Posterior vena cava (tissue), 2 donors: Measurements from ENCODE around the gene KRTAP2-1. TPM values are rescaled to one million over a fixed set of nuclear protein-coding genes. Genes with fewer than 3 reads are reported as not detected.
"Not testable (repeated sequence)": the region's sequence is repeated elsewhere in the genome, so short reads cannot be mapped to it uniquely, and the experiment has no call there.

Experiments
- DNase-seq: peaks from one replicate; pipeline ENCODE4 v3.0.0-alpha.2; 2020; ENCODE audit warnings: low spot score
- intact Hi-C, 2 donors: fragments of 100-400 bp; cut with DNase I; formaldehyde crosslinking; loops; one replicate each; pipeline versions ENCODE4 v1.14.1 to v1.14.2; 2022 to 2023
- total RNA-seq, 2 donors: library from RNA; stranded (reverse); fragmentation: NEBNext Ultra II Directional; extraction: Animal tissue kit (Norgen Biotek cat#: 25700); gene quantifications; one replicate each; pipeline ENCODE4 v1.2.1, GENCODE V29; 2021
- donor health status: DM: yes; HTN: yes; CAD: no.
- donor health status: DM: yes; HTN: yes; CAD: no.

KRTAP2-1 gene
- total RNA-seq, 2 donors from 2014 or later: not detected

DNA sequence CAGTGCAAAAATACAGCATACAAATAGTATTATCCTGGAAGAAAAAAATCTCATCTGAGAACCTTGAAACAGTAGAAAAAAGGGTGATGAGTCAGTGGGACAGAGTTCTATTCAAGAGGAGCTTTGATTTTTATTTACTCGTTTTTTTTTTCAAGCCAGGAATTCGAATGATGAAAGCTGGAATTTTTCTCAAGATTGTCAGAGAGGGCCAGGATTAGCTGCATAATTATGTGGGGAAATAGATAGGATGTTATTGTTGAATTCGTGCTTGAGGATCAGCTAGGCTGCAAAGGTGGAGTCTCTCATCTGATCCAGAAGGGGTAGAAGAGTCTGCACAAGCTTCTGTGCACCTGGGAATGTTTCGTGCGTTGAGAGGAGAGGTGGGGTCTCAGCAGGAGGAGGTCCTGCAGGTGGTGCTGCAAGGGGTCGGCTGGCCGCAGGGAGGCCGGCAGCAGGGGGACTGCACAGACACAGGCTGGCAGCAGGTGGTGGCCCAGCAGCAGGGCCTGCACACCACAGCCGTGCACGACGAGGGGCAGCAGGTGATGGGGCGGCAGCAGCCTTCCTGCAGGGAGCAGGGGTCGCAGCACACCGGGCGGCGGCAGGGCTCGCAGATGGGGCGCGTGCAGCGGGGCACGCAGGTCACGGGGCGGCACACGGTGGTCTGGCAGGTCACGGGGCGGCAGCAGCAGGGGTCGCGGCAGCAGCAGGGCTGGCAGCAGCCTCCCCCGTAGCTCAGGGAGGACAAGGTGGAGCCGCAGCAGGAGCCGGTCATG is 12.3 kb upstream of the KRTAP2-1 start:
- DNase-seq, intact Hi-C loops: not testable (repeated sequence)

DNA sequence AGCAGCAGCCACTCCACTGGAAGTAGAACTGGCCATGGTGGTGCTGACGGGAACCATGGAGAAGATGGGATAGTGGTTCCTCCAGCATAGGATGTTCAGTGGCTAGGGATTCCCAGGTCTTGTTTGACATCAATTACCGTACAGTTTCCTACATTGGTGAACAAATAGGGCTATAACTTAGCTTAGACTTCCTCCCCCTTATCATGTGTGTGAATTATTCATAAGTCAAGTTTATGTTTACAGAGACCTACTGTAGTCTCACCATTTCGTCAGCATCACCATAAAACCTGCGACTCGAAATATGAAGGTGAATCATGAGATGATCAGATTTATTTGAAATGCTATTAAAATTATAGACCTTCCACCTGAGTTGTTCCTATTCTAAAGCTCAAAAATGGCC is 11.6 kb upstream of the KRTAP2-1 start:
- intact Hi-C loops: no loop called here
- DNase-seq: no peak

DNA sequence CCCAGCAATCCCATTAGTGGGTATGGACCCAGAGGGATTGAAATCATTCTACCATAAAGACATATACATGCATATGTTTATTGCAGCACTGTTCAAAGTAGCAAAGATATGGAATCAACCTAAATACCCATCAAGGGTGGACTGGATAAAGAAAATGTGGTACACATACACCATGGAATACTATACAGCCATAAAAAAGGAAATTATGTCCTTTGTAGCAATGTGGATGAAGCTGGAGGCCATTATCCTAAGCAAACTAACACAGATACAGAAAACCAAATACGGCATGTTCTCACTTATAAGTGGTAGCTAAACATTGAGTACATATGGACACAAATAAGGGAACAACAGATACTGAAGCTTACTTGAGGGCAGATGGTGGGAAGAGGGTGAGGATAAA is 10.4 kb upstream of the KRTAP2-1 start:
- intact Hi-C loops: no loop called here
- no peak for DNase-seq

DNA sequence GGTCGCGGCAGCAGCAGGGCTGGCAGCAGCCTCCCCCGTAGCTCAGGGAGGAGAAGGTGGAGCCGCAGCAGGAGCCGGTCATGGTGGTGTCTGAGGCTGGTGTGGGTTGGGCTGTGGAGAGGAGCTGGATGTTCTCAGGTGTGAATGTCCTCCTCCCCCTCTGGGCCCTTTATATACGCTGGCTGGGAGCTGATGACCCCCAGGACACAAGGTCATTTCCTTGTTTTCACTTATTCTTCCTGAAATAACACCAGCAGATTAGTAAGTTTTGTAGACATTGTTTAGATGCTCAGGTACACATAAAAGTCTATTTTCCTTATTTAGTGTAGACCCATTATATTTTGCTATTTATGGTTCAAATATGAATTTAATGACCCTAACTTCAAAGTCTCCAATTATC is 8.0 kb upstream of the KRTAP2-1 start, which contains the start of gene KRTAP2-2:
TSS of gene KRTAP2-2 (minus strand) at position 101 of the 400 bp plus-strand sequence. CDS start at position 82, 19 bp downstream.
- intact Hi-C loops, DNase-seq: not testable (repeated sequence)

DNA sequence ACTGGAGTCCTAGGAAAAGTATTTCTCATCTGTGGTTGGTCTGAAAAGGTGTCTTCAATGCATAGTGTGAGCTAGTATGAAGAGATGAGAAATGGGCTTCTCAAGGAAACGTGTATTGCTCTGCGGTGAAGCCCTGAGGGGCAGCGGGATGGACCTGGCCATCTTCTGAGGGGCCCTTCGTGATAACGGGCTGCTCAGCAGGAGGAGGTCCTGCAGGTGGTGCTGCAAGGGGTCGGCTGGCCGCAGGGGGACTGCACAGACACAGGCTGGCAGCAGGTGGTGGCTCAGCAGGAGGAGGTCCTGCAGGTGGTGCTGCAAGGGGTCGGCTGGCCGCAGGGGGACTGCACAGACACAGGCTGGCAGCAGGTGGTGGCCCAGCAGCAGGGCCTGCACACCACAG is 7.4 kb upstream of the KRTAP2-1 start:
- intact Hi-C loops: not testable (repeated sequence)

DNA sequence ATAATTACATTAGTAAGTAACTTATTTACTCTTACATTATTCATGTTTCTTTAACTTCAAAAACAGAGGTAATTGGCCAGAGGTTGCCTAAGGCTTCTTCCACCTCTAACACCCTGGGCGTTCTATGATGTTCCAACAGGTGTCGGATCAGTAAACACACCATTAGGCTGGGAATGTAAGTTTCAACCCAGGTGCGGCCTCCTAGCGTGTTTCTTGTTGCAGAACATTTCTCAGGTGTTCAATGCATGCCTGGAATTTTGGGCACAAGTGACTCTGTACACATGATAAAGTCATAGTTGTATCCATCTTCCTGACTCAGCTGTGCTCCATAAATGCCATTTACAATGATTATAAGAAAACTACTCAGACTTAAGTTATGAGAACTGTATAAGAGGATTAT is 6.9 kb upstream of the KRTAP2-1 start:
- intact Hi-C loops: no loop called here
- DNase-seq: no peak

More for the DNA sequence above, 7.4 kb upstream of the KRTAP2-1 start:
- DNase-seq: not testable (repeated sequence)

DNA sequence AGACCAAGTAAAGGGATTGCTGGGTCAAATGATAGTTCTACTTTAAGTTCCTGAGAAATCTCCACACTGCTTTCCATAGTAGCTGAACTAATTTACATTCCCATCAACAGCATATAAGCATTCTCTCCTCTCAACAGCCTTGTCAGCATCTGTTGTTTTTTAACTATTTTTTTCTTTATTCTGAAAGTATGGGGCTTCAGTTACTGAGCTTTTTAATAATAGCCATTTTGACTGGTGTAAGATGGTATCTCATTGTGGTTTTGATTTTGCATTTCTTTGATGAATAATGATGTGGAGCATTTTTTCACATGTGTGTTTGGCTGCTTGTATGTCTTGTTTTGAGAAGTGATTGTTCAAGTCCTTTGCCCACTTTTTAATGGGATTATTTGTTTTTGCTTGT is 5.5 kb upstream of the KRTAP2-1 start:
- DNase-seq: no peak
- intact Hi-C loops: no loop called here

DNA sequence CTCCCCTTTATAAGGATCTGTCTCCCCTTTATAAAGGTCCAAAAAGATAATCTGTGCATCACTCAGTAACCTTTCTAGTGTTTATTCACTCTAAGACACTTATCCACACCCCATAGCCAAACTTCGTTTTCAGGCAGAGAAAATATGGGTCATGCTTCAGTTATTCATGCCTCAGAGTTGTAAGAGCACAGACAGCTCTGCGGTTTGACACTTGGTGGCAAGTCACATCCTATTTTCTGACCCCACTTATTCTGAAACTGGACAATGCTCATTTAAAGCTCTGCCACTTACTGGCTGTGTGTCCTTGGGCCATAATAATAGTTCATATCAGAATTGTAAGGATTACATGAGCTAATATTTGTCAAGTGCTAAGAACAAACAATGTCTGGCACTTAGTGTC is 2.0 kb upstream of the KRTAP2-1 start:
- intact Hi-C loops: no loop called here
- DNase-seq: no peak

DNA sequence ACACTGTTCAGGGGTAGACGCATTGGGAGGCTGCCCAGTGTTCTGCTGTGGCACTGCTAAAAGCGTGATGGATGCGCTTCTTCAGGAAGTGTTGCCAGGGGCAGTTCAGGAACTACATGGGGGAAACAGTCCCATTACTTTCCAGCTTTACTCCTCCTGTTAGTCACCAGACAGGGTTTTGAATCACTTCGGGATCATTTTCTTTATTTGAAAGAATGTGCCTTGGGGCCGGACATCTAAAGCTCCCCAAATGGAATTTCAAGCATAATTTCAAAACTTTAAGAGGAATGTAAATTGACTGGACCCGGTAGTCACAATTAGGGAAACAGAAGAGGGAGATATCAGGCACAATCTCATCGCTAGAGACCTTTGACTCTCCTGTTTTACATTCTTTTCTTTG is 1.3 kb upstream of the KRTAP2-1 start:
- intact Hi-C loops: no loop called here
- no peak for DNase-seq

DNA sequence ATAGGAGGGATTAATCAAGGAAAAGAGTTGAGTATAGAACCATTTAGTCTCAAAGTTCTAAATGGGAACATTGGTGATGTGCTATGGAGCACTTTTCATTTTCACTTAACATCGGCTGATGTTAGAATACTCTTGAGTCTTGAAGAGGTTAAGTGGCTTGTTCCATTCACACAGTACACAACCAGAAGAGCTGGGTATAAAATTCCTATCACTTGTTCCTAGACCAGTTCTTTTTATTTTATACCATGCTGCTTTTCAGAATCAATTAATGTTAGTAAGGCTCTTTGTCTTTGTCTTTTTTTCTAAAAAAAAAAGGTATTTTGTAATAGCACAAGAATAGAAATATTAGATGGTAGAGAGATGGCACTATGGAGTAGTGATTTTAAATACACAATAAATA is 4.2 kb downstream of the KRTAP2-1 start:
- no peak for DNase-seq
- intact Hi-C loops: no loop called here

DNA sequence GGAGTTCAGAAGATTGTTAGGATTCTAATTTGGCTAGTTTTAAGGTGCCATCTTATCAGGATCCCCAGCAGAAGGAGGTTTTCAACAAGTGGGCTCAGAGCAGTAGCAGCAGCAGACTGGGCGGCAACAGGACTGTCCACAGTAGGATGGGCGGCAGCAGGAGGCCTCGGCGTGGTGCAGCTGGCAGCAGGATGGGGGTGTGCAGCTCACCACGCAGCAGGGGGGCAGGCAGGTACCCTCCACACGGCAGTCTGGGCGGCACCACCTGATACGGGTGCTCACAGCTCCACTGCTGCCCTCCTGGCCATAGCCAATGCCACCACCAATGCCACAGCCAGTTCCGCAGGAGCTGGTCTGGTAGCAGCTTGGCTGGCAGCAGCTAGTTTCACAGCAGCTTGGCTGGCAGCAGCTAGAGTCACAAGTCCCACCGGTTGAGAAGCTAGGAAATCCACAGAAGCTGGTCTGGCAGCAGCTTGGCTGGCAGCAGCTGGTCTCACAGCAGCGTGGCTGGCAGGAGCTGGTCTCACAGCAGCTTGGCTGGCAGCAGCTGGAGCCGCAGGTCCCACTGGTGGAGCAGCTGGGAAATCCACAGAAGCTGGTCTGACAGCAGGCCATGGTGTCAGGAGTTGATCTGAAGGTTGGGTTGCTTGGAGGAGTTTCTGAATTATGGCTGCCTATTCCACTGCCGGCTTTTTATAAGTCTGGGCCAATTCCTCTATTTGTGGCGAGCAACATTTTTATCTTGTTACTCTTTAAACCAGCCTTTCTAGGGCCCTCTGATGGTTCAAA is 6.1 kb downstream of the KRTAP2-1 start, which contains the start of gene KRTAP1-1:
TSS of gene KRTAP1-1 (minus strand) at position 668 of the 789 bp plus-strand sequence. CDS start at position 615, 53 bp downstream.
- DNase-seq, intact Hi-C loops: not testable (repeated sequence)

DNA sequence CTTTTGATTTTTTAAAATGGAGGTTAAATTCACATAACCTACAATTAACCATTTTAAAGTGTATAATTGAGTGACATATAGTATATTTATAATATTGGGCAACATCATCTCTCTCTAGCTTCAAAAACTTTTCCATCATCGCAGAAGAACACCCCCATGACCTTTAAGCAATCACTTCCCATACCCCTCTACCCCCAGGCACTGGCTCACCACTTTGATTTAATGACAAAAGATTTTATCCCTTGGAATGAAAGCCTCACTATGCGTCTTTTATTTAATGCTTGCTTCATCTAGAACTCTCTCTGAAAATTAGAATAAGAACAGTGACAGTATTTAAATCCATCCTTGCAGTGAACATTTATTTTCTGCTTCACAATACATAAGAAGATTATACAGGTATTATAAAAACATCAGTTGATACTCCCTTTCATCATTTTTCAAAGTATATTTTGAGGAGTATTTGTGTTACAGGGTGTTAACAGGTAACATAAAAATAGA is 9.2 kb downstream of the KRTAP2-1 start:
- intact Hi-C loops: no loop called here
- DNase-seq: no peak

DNA sequence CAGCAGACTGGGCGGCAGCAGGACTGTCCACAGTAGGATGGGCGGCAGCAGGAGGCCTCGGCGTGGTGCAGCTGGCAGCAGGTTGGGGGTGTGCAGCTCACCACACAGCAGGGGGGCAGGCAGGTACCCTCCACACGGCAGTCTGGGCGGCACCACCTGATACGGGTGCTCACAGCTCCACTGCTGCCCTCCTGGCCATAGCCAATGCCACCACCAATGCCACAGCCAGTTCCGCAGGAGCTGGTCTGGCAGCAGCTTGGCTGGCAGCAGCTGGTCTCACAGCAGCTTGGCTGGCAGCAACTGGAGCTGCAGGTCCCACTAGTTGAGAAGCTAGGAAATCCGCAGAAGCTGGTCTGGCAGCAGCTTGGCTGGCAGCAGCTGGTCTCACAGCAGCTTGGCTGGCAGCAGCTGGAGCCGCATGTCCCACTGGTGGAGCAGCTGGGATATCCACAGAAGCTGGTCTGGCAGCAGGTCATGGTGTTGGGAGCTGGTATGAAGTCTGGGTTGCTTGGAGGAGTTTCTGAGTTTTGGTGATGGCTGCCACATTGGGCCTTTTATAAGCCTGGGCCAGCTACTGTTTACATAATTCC is 12.7 kb downstream of the KRTAP2-1 start, which contains the start of gene KRTAP1-3:
TSS of gene KRTAP1-3 (minus strand) at position 529 of the 590 bp plus-strand sequence. CDS start at position 476, 53 bp downstream.
- DNase-seq, intact Hi-C loops: not testable (repeated sequence)

DNA sequence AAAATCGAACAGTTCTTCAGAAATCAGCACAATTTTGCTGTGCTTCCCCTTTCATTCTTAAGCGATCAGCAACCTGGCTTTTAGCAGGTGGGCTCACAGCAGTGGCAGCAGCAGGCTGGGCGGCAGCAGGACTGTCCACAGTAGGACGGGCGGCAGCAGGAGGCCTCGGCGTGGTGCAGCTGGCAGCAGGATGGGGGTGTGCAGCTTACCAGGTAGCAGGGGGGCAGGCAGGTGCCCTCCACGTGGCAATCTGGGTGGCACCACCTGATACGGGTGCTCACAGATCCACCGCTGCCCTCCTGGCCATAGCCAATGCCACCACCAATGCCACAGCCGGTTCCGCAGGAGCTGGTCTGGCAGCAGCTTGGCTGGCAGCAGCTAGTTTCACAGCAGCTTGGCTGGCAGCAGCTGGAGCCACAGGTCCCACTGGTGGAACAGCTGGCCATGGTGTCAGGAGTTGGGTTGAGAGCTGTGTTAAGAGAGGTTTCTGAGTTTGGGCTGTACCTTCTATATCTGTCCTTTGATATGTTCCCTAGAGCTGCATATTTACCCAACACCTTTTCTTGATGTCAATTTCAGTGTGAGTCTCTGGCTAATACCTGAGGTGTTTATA is 17.4 kb downstream of the KRTAP2-1 start, which contains the start of gene KRTAP1-4:
TSS of gene KRTAP1-4 (minus strand) at position 563 of the 613 bp plus-strand sequence. CDS start at position 446, 117 bp downstream.
- no peak for DNase-seq
- intact Hi-C loops: no loop called here

DNA sequence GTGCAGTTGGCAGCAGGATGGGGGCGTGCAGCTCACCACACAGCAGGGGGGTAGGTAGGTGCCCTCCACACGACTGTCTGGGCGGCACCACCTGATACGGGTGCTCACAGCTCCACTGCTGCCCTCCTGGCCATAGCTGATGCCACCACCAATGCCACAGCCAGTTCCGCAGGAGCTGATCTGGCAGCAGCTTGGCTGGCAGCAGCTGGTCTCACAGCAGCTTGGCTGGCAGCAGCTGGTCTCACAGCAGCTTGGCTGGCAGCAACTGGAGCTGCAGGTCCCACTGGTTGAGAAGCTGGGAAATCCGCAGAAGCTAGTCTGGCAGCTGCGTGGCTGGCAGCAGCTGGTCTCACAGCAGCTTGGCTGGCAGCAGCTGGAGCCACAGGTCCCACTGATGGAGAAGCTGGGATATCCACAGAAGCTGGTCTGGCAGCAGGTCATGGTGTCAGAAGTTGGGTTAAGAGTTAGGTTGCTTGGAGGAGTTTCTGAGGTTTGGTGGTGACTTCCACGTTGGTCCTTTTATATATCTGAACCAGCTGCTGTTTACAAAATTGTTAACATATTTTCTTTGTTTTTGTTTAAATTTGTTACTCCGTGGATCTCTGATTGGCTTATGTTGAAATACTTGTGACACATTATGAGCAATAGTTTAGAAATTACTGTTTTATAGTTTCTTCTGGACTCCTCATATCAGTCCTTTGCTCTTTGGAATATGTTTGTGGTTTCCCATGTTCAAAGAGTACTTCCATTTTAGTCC is 20.2 kb downstream of the KRTAP2-1 start, which contains the start of gene KRTAP1-5:
TSS of gene KRTAP1-5 (minus strand) at position 494 of the 757 bp plus-strand sequence. CDS start at position 441, 53 bp downstream.
- intact Hi-C loops: no loop called here

DNA sequence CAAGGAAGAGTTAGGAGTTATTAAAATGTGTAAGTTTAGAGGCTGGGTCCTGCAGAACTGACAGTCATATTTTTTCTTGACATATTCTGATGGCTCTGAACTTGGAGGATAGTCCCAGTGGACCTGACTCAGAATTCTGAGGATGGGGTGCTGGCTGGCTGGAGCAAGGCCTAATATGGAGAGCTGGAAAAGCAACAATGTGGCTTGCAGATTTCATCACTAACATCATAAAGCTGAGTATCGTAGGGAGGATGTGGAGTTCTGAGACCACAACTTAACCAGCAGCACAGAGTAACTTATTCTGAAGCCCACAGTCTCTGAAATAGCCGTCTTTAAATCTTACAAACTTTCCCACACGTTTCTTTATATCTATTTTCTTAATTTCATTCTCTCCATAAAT is 22.4 kb downstream of the KRTAP2-1 start:
- intact Hi-C loops: no loop called here
- no peak for DNase-seq

More for the DNA sequence above, 20.2 kb downstream of the KRTAP2-1 start, which contains the start of gene KRTAP1-5:
- DNase-seq: no peak

DNA sequence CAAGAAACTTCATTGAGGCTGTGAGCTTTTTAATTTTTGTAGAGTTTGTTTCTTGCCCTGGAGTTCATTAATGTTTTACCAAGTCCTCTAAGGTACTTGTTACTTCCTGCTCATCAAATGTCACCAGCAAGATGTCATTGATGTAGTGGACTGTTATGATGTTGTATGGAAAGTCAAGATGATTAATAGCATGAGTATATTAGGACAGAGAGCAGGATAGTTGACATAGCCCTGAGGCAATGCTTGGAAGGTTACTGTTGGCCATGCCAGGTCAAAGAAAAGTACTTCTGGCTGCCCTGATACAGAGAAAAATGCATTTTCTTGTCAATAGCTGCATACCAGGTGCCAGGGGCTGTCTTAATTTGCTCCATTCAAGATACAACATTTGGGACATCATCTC is 26.8 kb downstream of the KRTAP2-1 start:
- intact Hi-C loops: no loop called here
- DNase-seq: no peak

DNA sequence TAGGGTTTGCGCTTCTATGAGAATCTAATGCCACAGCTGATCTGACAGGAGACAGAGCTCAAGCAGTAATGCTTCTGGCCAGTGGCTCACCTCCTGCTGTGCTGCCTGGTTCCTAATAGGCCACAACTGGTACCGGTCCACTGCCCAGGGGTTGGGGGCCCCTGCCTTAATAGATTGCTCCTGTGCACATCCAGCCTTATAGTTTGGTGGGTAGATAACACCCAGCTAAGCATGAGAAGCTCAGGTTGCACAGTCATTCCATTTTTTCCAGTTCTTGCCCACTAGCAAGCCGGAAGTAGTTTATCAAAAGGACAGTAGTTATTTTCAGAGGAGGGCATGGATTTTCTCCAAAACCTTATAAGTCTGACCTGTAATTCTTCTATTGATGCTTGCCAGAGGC is 27.7 kb downstream of the KRTAP2-1 start:
- intact Hi-C loops: no loop called here

More for the DNA sequence above, 27.7 kb downstream of the KRTAP2-1 start:
- DNase-seq: no peak
